Nephron progenitor cell (in vitro differentiated cells): ENCODE results near the gene ATG2B.

Source experiments
- DNase-seq: peaks from one replicate; pipeline ENCODE4 v3.0.0; 2021
- H3K27ac Mint-ChIP-seq: 2 replicates; pipeline ENCODE4 v1.8.0; 2021; ENCODE audit warnings: mild to moderate bottlenecking, moderate library complexity, mixed read lengths
- H3K27me3 Mint-ChIP-seq: 2 replicates; pipeline ENCODE4 v1.8.0; 2021; ENCODE audit warnings: mild to moderate bottlenecking, low read depth, mixed read lengths; ENCODE audit not compliant: poor library complexity
- H3K36me3 Mint-ChIP-seq: 2 replicates; pipeline ENCODE4 v1.8.0; 2021; ENCODE audit warnings: low read depth, mixed read lengths
- H3K4me1 Mint-ChIP-seq: 2 replicates; pipeline ENCODE4 v1.8.0; 2021; ENCODE audit warnings: mixed read lengths
- H3K4me3 Mint-ChIP-seq: 2 replicates; pipeline ENCODE4 v1.8.0; 2021; ENCODE audit warnings: mild to moderate bottlenecking, moderate library complexity, mixed read lengths
- H3K9me3 Mint-ChIP-seq: 2 replicates; pipeline ENCODE4 v1.8.0; 2021; ENCODE audit warnings: mild to moderate bottlenecking, moderate library complexity, mixed read lengths
- CTCF ChIP-seq: fragments of 200-600 bp; sonication (generic); IDR thresholded peaks from 2 replicates; pipeline ENCODE4 v1.5.0; 2021; ENCODE audit warnings: antibody characterized with exemption

Gene ATG2B

GRCh38 chr14:96384740-96385139 is 21.6 kb upstream of the ATG2B start:
- no peak for TF ChIP-seq CTCF
- DNase-seq: no peak
- no peak overlapping the region for H3K27ac Mint-ChIP-seq
- no peak overlapping the region for H3K4me3 Mint-ChIP-seq
- peaks cover 17% of the 10 kb centered on the region for H3K36me3 Mint-ChIP-seq
- H3K9me3 Mint-ChIP-seq: no peaks in the 10 kb centered on the region
- no peaks in the 10 kb centered on the region for H3K4me1 Mint-ChIP-seq
- H3K27me3 Mint-ChIP-seq: peaks cover 4% of the 10 kb centered on the region

GRCh38 chr14:96384053-96384452 is 20.9 kb upstream of the ATG2B start:
- H3K27me3 Mint-ChIP-seq: no peaks in the 10 kb centered on the region
- no peak for DNase-seq
- peaks cover 17% of the 10 kb centered on the region for H3K36me3 Mint-ChIP-seq
- H3K4me1 Mint-ChIP-seq: no peaks in the 10 kb centered on the region
- no peak for TF ChIP-seq CTCF
- H3K9me3 Mint-ChIP-seq: no peaks in the 10 kb centered on the region
- H3K27ac Mint-ChIP-seq: peak overlapping the region; percentile 40
- no peak overlapping the region for H3K4me3 Mint-ChIP-seq

- Mint-ChIP-seq H3K27ac (no peak overlapping the region), H3K27me3 (no peaks in the 10 kb centered on the region), H3K4me3 (no peak overlapping the region), H3K9me3 (no peaks in the 10 kb centered on the region), H3K36me3 (peaks cover 13% of the 10 kb centered on the region), H3K4me1 (no peaks in the 10 kb centered on the region)
- no peak for DNase-seq
- TF ChIP-seq CTCF: no peak
Observed at GRCh38 chr14:96383445-96383844, 20.3 kb upstream of the ATG2B start.

- Mint-ChIP-seq H3K4me3 (no peak overlapping the region), H3K27me3 (no peaks in the 10 kb centered on the region), H3K27ac (no peak overlapping the region), H3K4me1 (no peaks in the 10 kb centered on the region), H3K36me3 (peaks cover 19% of the 10 kb centered on the region), H3K9me3 (no peaks in the 10 kb centered on the region)
- TF ChIP-seq CTCF: no peak
- DNase-seq: no peak
Observed at GRCh38 chr14:96380735-96381134, 17.6 kb upstream of the ATG2B start.

GRCh38 chr14:96376093-96376492 is 13.0 kb upstream of the ATG2B start:
- H3K27ac Mint-ChIP-seq: no peak overlapping the region

More at GRCh38 chr14:96376093-96376492, 13.0 kb upstream of the ATG2B start:
- Mint-ChIP-seq H3K4me1 (no peaks in the 10 kb centered on the region), H3K27me3 (no peaks in the 10 kb centered on the region), H3K36me3 (peaks cover 21% of the 10 kb centered on the region), H3K4me3 (no peak overlapping the region), H3K9me3 (no peaks in the 10 kb centered on the region)
- TF ChIP-seq CTCF: no peak
- no peak for DNase-seq
